ENCODE results near the gene FBLN2.

The FBLN2 gene

GRCh38 chr3:13532085-13532484 lies 16.8 kb upstream of the FBLN2 start:
- no peak for DNase-seq (ENCODE audit: low read depth, low spot score)

GRCh38 chr3:13532631-13533030 lies 16.3 kb upstream of the FBLN2 start:
- no peak for DNase-seq (ENCODE audit: low read depth, low spot score)

GRCh38 chr3:13533885-13534301 lies 15.0 kb upstream of the FBLN2 start:
- no peak for DNase-seq (ENCODE audit: low read depth, low spot score)

GRCh38 chr3:13535526-13535875 lies 13.4 kb upstream of the FBLN2 start:
- no peak for DNase-seq (ENCODE audit: low read depth, low spot score)

GRCh38 chr3:13535905-13536304 lies 13.0 kb upstream of the FBLN2 start:
- no peak for DNase-seq (ENCODE audit: low read depth, low spot score)

- DNase-seq (ENCODE audit: low read depth, low spot score): no peak
These were observed 12.5 kb upstream of the FBLN2 start for GRCh38 chr3:13536432-13536831.

- DNase-seq (ENCODE audit: low read depth, low spot score): no peak
These were observed 12.1 kb upstream of the FBLN2 start for GRCh38 chr3:13536832-13537231.

- DNase-seq (ENCODE audit: low read depth, low spot score): no peak
These were observed 11.5 kb upstream of the FBLN2 start for GRCh38 chr3:13537244-13537908.

GRCh38 chr3:13537909-13538296 lies 11.0 kb upstream of the FBLN2 start:
- DNase-seq (ENCODE audit: low read depth, low spot score): peak; percentile 69

- DNase-seq (ENCODE audit: low read depth, low spot score): no peak
These were observed 10.2 kb upstream of the FBLN2 start for GRCh38 chr3:13538520-13539291.

- no peak for DNase-seq (ENCODE audit: low read depth, low spot score)
These were observed 9.7 kb upstream of the FBLN2 start for GRCh38 chr3:13539292-13539638.

- no peak for DNase-seq (ENCODE audit: low read depth, low spot score)
These were observed 9.3 kb upstream of the FBLN2 start for GRCh38 chr3:13539671-13540070.

GRCh38 chr3:13540297-13540995 lies 8.5 kb upstream of the FBLN2 start:
- DNase-seq (ENCODE audit: low read depth, low spot score): no peak

GRCh38 chr3:13541691-13542090 lies 7.2 kb upstream of the FBLN2 start:
- DNase-seq (ENCODE audit: low read depth, low spot score): no peak

GRCh38 chr3:13542142-13542541 lies 6.8 kb upstream of the FBLN2 start:
- no peak for DNase-seq (ENCODE audit: low read depth, low spot score)

- DNase-seq (ENCODE audit: low read depth, low spot score): peak; percentile 80
These were observed 5.7 kb upstream of the FBLN2 start for GRCh38 chr3:13543253-13543652.

- DNase-seq (ENCODE audit: low read depth, low spot score): no peak
These were observed 4.6 kb upstream of the FBLN2 start for GRCh38 chr3:13544293-13544831.

GRCh38 chr3:13544951-13545651 lies 3.8 kb upstream of the FBLN2 start:
- no peak for DNase-seq (ENCODE audit: low read depth, low spot score)

GRCh38 chr3:13545952-13546454 lies 2.9 kb upstream of the FBLN2 start:
- DNase-seq (ENCODE audit: low read depth, low spot score): no peak

GRCh38 chr3:13546667-13547171 lies 2.2 kb upstream of the FBLN2 start:
- DNase-seq (ENCODE audit: low read depth, low spot score): no peak

GRCh38 chr3:13547591-13548371 lies 1.1 kb upstream of the FBLN2 start:
- no peak for DNase-seq (ENCODE audit: low read depth, low spot score)
